KOPT-K1 (cell line): ENCODE data around the gene PNPLA5.
"Not testable (repeated sequence)": the region's sequence is repeated elsewhere in the genome, so short reads cannot be mapped to it uniquely, and the experiment has no call there.

ENCODE experiments used
- H3K27ac ChIP-seq: fragments of 200-600 bp; sonication (generic); 2 replicates; pipeline ENCODE4 v1.5.1; 2016; ENCODE audit warnings: antibody characterized with exemption, mild to moderate bottlenecking, low read depth, low read length; ENCODE audit not compliant: poor library complexity, severe bottlenecking
- H3K36me3 ChIP-seq: fragments of 200-600 bp; sonication (generic); 2 replicates; pipeline ENCODE4 v1.5.1; 2017; ENCODE audit warnings: antibody characterized with exemption, mild to moderate bottlenecking, low read length, moderate library complexity; ENCODE audit not compliant: insufficient read depth
- H3K9me3 ChIP-seq: fragments of 200-600 bp; sonication (generic); 2 replicates; pipeline ENCODE4 v1.5.1; 2017; ENCODE audit warnings: antibody characterized with exemption, low read length, mild to moderate bottlenecking; ENCODE audit not compliant: insufficient read depth, poor library complexity, severe bottlenecking

PNPLA5 gene

GRCh38 chr22:43879901-43880540 is 11.8 kb downstream of the PNPLA5 start:
- Histone ChIP-seq H3K9me3 (no peaks in the 10 kb centered on the region), H3K36me3 (no peaks in the 10 kb centered on the region), H3K27ac (no peak overlapping the region)

- H3K9me3 ChIP-seq = no peaks in the 10 kb centered on the region
- no peak overlapping the region for H3K27ac ChIP-seq
- no peaks in the 10 kb centered on the region for H3K36me3 ChIP-seq
These were observed 12.8 kb downstream of the PNPLA5 start for GRCh38 chr22:43878831-43879550.

GRCh38 chr22:43878079-43878795 is 13.6 kb downstream of the PNPLA5 start:
- H3K9me3 ChIP-seq = no peaks in the 10 kb centered on the region
- H3K36me3 ChIP-seq = no peaks in the 10 kb centered on the region
- no peak overlapping the region for H3K27ac ChIP-seq

- Histone ChIP-seq H3K36me3 (no peaks in the 10 kb centered on the region), H3K27ac (no peak overlapping the region), H3K9me3 (no peaks in the 10 kb centered on the region)
These were observed 14.8 kb downstream of the PNPLA5 start for GRCh38 chr22:43876866-43877509.

- H3K27ac ChIP-seq = no peak overlapping the region
- H3K9me3 ChIP-seq = no peaks in the 10 kb centered on the region
- no peaks in the 10 kb centered on the region for H3K36me3 ChIP-seq
These were observed 22.0 kb downstream of the PNPLA5 start for GRCh38 chr22:43869799-43870198.

GRCh38 chr22:43869001-43869400 is 22.8 kb downstream of the PNPLA5 start:
- not testable (repeated sequence) for H3K9me3 ChIP-seq, H3K36me3 ChIP-seq, H3K27ac ChIP-seq

- Histone ChIP-seq H3K27ac (no peak overlapping the region), H3K9me3 (no peaks in the 10 kb centered on the region), H3K36me3 (no peaks in the 10 kb centered on the region)
These were observed 23.8 kb downstream of the PNPLA5 start for GRCh38 chr22:43867839-43868635.

- Histone ChIP-seq H3K36me3 (no peaks in the 10 kb centered on the region), H3K9me3 (no peaks in the 10 kb centered on the region), H3K27ac (no peak overlapping the region)
These were observed 29.0 kb downstream of the PNPLA5 start for GRCh38 chr22:43862882-43863202.

GRCh38 chr22:43862074-43862881 is 29.5 kb downstream of the PNPLA5 start, which contains the start of gene SULT4A1:
TSS of gene SULT4A1 (minus strand) at chr22:43862513. CDS start at chr22:43862382, 131 bp downstream.
- H3K36me3 ChIP-seq = no peaks in the 10 kb centered on the region

GRCh38 chr22:43861529-43861928 is 30.3 kb downstream of the PNPLA5 start:
- Histone ChIP-seq H3K9me3 (peaks cover 7% of the 10 kb centered on the region), H3K27ac (no peak overlapping the region)

More at GRCh38 chr22:43862074-43862881, 29.5 kb downstream of the PNPLA5 start, which contains the start of gene SULT4A1:
- no peaks in the 10 kb centered on the region for H3K9me3 ChIP-seq
- no peak within 1 kb of the TSS for H3K27ac ChIP-seq

GRCh38 chr22:43860831-43861230 is 31.0 kb downstream of the PNPLA5 start:
- H3K27ac ChIP-seq = no peak overlapping the region
- H3K9me3 ChIP-seq = peaks cover 10% of the 10 kb centered on the region
- H3K36me3 ChIP-seq = no peaks in the 10 kb centered on the region

More at GRCh38 chr22:43861529-43861928, 30.3 kb downstream of the PNPLA5 start:
- no peaks in the 10 kb centered on the region for H3K36me3 ChIP-seq

- Histone ChIP-seq H3K9me3 (peaks cover 10% of the 10 kb centered on the region), H3K27ac (no peak overlapping the region), H3K36me3 (no peaks in the 10 kb centered on the region)
These were observed 31.7 kb downstream of the PNPLA5 start for GRCh38 chr22:43860126-43860525.

GRCh38 chr22:43859621-43860020 is 32.2 kb downstream of the PNPLA5 start:
- H3K36me3 ChIP-seq = no peaks in the 10 kb centered on the region
- H3K9me3 ChIP-seq = peaks cover 10% of the 10 kb centered on the region
- no peak overlapping the region for H3K27ac ChIP-seq

- H3K27ac ChIP-seq = no peak overlapping the region
- no peaks in the 10 kb centered on the region for H3K36me3 ChIP-seq
- peaks cover 10% of the 10 kb centered on the region for H3K9me3 ChIP-seq
These were observed 32.6 kb downstream of the PNPLA5 start for GRCh38 chr22:43859176-43859575.
